ENCODE measurements around the gene CACNA1S.

Gene CACNA1S

GRCh38 chr1:201085902-201086735 is 26.1 kb downstream of the CACNA1S start:
- peak; percentile 87 for DNase-seq (ENCODE audit: insufficient read length, low spot score)
- no peak for TF ChIP-seq POLR2A (IDR thresholded peaks at IDR 0.05; ENCODE audit: low read depth, low read length)
- no peak for FAIRE-seq

GRCh38 chr1:201084295-201084694 is 27.9 kb downstream of the CACNA1S start:
- FAIRE-seq (no peak), DNase-seq (ENCODE audit: insufficient read length, low spot score) (no peak)
- no peak for TF ChIP-seq POLR2A (IDR thresholded peaks at IDR 0.05; ENCODE audit: low read depth, low read length)

GRCh38 chr1:201083741-201084140 is 28.5 kb downstream of the CACNA1S start:
- DNase-seq (ENCODE audit: insufficient read length, low spot score) (no peak), FAIRE-seq (no peak)
- no peak for TF ChIP-seq POLR2A (IDR thresholded peaks at IDR 0.05; ENCODE audit: low read depth, low read length)

GRCh38 chr1:201080135-201080534 is 32.1 kb downstream of the CACNA1S start:
- no peak for FAIRE-seq
- DNase-seq (ENCODE audit: insufficient read length, low spot score) = no peak
- no peak for TF ChIP-seq POLR2A (IDR thresholded peaks at IDR 0.05; ENCODE audit: low read depth, low read length)

- DNase-seq (ENCODE audit: insufficient read length, low spot score) (no peak), FAIRE-seq (no peak)
- no peak for TF ChIP-seq POLR2A (IDR thresholded peaks at IDR 0.05; ENCODE audit: low read depth, low read length)
These were observed 34.5 kb downstream of the CACNA1S start for GRCh38 chr1:201077736-201078135.

GRCh38 chr1:201077116-201077515 is 35.1 kb downstream of the CACNA1S start:
- DNase-seq (ENCODE audit: insufficient read length, low spot score) (no peak), FAIRE-seq (no peak)
- TF ChIP-seq POLR2A (IDR thresholded peaks at IDR 0.05; ENCODE audit: low read depth, low read length) = no peak

GRCh38 chr1:201076092-201076491 is 36.1 kb downstream of the CACNA1S start:
- TF ChIP-seq POLR2A (IDR thresholded peaks at IDR 0.05; ENCODE audit: low read depth, low read length) = no peak
- no peak for DNase-seq (ENCODE audit: insufficient read length, low spot score)
- no peak for FAIRE-seq

GRCh38 chr1:201074018-201074417 is 38.2 kb downstream of the CACNA1S start:
- no peak for FAIRE-seq
- no peak for DNase-seq (ENCODE audit: insufficient read length, low spot score)

GRCh38 chr1:201072922-201073321 is 39.3 kb downstream of the CACNA1S start:
- FAIRE-seq (no peak), DNase-seq (ENCODE audit: insufficient read length, low spot score) (no peak)
- TF ChIP-seq POLR2A (IDR thresholded peaks at IDR 0.05; ENCODE audit: low read depth, low read length) = no peak

More at GRCh38 chr1:201074018-201074417, 38.2 kb downstream of the CACNA1S start:
- TF ChIP-seq POLR2A (IDR thresholded peaks at IDR 0.05; ENCODE audit: low read depth, low read length) = no peak

- TF ChIP-seq POLR2A (IDR thresholded peaks at IDR 0.05; ENCODE audit: low read depth, low read length) = no peak
- DNase-seq (ENCODE audit: insufficient read length, low spot score) (no peak), FAIRE-seq (no peak)
These were observed 40.1 kb downstream of the CACNA1S start for GRCh38 chr1:201072149-201072548.

- FAIRE-seq (no peak), DNase-seq (ENCODE audit: insufficient read length, low spot score) (no peak)
- TF ChIP-seq POLR2A (IDR thresholded peaks at IDR 0.05; ENCODE audit: low read depth, low read length) = no peak
These were observed 42.6 kb downstream of the CACNA1S start for GRCh38 chr1:201069636-201070035.

- DNase-seq (ENCODE audit: insufficient read length, low spot score) (no peak), FAIRE-seq (no peak)
- TF ChIP-seq POLR2A (IDR thresholded peaks at IDR 0.05; ENCODE audit: low read depth, low read length) = no peak
These were observed 43.2 kb downstream of the CACNA1S start for GRCh38 chr1:201068976-201069375.

- no peak for FAIRE-seq
- DNase-seq (ENCODE audit: insufficient read length, low spot score) = no peak
- no peak for TF ChIP-seq POLR2A (IDR thresholded peaks at IDR 0.05; ENCODE audit: low read depth, low read length)
These were observed 45.2 kb downstream of the CACNA1S start for GRCh38 chr1:201066986-201067385.

GRCh38 chr1:201065686-201066085 is 46.5 kb downstream of the CACNA1S start:
- FAIRE-seq = no peak
- no peak for DNase-seq (ENCODE audit: insufficient read length, low spot score)

GRCh38 chr1:201064806-201065205 is 47.4 kb downstream of the CACNA1S start:
- no peak for TF ChIP-seq POLR2A (IDR thresholded peaks at IDR 0.05; ENCODE audit: low read depth, low read length)
- FAIRE-seq (no peak), DNase-seq (ENCODE audit: insufficient read length, low spot score) (no peak)

More at GRCh38 chr1:201065686-201066085, 46.5 kb downstream of the CACNA1S start:
- TF ChIP-seq POLR2A (IDR thresholded peaks at IDR 0.05; ENCODE audit: low read depth, low read length) = no peak

Measured in H54 (cell line).